ENCODE measurements around the gene NCOA1. TPM values are rescaled to one million over a fixed set of nuclear protein-coding genes. Genes with fewer than 3 reads are reported as not detected.

The NCOA1 gene
- total RNA-seq, 2 experiments from 2014 or later = 35.5 to 40.6 TPM

DNA sequence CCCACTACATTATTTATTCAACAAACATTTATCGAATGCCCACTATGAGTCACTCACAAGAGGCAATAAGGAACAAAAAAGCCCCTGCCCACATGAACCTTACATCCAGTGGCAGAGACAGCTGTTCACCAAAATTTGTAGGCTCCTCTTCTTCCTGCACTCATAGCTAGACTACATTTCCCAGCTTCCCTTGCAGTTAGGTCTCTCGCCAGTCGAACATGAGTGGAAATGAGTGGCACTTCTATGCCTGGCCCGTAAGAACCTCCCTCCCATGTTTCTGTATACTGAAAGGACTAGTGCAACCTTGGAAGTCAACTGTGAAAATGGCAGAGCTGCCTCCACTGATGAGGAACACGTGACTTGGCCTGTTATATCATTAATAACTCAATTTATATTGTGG is 19.4 kb upstream of the NCOA1 start:
- ATAC-seq (ENCODE audit: poor library complexity) (peak; percentile 84), DNase-seq (peak in 3 of 14 experiments; percentile 35 to 49 (median 37))
- Histone ChIP-seq H3K4me3 (ENCODE audit: low read length) (no peak overlapping the region), H3K4me1 (ENCODE audit: insufficient read depth, low read length) (no peaks in the 10 kb centered on the region), H3K27ac (ENCODE audit: low read depth in 1 of 2, low read length in 2 of 2) (no peak overlapping the region), H3K27me3 (ENCODE audit: control insufficient read depth in 1 of 2, insufficient read depth in 2 of 2, low read length in 2 of 2) (no peaks in the 10 kb centered on the region), H3K36me3 (ENCODE audit: insufficient read depth, low read length) (no peaks in the 10 kb centered on the region), H3K9me3 (ENCODE audit: control insufficient read depth in 1 of 2, insufficient read depth in 1 of 2, low read length in 2 of 2) (no peaks in the 10 kb centered on the region)
- intact Hi-C loops (cut with DNase I, micrococcal nuclease) = no loop called here
- no peak overlapping the region for H3K4me3 Mint-ChIP-seq
- TF ChIP-seq, protein P1, sequence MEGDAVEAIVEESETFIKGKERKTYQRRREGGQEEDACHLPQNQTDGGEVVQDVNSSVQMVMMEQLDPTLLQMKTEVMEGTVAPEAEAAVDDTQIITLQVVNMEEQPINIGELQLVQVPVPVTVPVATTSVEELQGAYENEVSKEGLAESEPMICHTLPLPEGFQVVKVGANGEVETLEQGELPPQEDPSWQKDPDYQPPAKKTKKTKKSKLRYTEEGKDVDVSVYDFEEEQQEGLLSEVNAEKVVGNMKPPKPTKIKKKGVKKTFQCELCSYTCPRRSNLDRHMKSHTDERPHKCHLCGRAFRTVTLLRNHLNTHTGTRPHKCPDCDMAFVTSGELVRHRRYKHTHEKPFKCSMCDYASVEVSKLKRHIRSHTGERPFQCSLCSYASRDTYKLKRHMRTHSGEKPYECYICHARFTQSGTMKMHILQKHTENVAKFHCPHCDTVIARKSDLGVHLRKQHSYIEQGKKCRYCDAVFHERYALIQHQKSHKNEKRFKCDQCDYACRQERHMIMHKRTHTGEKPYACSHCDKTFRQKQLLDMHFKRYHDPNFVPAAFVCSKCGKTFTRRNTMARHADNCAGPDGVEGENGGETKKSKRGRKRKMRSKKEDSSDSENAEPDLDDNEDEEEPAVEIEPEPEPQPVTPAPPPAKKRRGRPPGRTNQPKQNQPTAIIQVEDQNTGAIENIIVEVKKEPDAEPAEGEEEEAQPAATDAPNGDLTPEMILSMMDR (IDR thresholded peaks at IDR 0.05) = no peak
- no peaks in the 10 kb centered on the region for H3K27me3 Mint-ChIP-seq
- peaks cover 3% of the 10 kb centered on the region for H3K9me3 Mint-ChIP-seq
- ChIA-PET CTCF (interaction anchor here (0.7 to 1.2 kb wide), 2 partner anchors 24 to 33 kb away, joined by 3 read pairs; no protein-coding TSS in a partner anchor), POLR2A (no interaction called here)
- no peaks in the 10 kb centered on the region for H3K4me1 Mint-ChIP-seq (ENCODE audit: low read depth)
- H3K27ac Mint-ChIP-seq = no peak overlapping the region
- no peaks in the 10 kb centered on the region for H3K36me3 Mint-ChIP-seq (ENCODE audit: low read depth)

DNA sequence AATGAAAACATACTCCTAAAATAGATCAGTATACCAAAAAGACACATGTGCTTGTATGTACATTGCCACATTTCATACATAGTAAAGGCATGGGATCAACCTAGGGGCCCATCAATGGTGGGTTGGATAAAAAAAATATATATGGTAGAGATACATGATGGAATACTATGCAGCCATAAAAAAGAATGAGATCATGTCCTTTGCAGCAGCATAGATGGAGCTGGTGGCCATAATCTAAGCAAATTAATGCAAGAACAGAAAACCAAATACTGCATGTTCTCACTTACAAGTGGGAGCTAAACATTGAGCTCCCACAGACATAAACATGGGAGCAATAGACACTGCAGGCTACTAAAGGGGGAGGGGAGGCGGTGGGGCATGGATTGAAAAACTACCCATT is 18.6 kb upstream of the NCOA1 start:
- H3K36me3 Mint-ChIP-seq (ENCODE audit: low read depth) = no peaks in the 10 kb centered on the region
- Histone ChIP-seq H3K36me3 (ENCODE audit: insufficient read depth, low read length) (no peaks in the 10 kb centered on the region), H3K4me1 (ENCODE audit: insufficient read depth, low read length) (no peaks in the 10 kb centered on the region), H3K9me3 (ENCODE audit: control insufficient read depth in 1 of 2, insufficient read depth in 1 of 2, low read length in 2 of 2) (no peaks in the 10 kb centered on the region), H3K27me3 (ENCODE audit: control insufficient read depth in 1 of 2, insufficient read depth in 2 of 2, low read length in 2 of 2) (no peaks in the 10 kb centered on the region), H3K27ac (ENCODE audit: low read depth in 1 of 2, low read length in 2 of 2) (no peak overlapping the region), H3K4me3 (ENCODE audit: low read length) (no peak overlapping the region)
- H3K27ac Mint-ChIP-seq = no peak overlapping the region
- TF ChIP-seq, protein P1 (IDR thresholded peaks at IDR 0.05) = no peak
- intact Hi-C loops (cut with DNase I, micrococcal nuclease) = no loop called here
- ATAC-seq (ENCODE audit: poor library complexity) (no peak), DNase-seq (no peak)
- no peaks in the 10 kb centered on the region for H3K4me1 Mint-ChIP-seq (ENCODE audit: low read depth)
- ChIA-PET POLR2A (interaction anchor here (0.6 kb wide), 1 partner anchor 578 kb away, joined by 3 read pairs; no protein-coding TSS in a partner anchor), CTCF (interaction anchor here (0.7 to 1.2 kb wide), 2 partner anchors 25 to 34 kb away, joined by 3 read pairs; no protein-coding TSS in a partner anchor)
- no peaks in the 10 kb centered on the region for H3K27me3 Mint-ChIP-seq
- peaks cover 3% of the 10 kb centered on the region for H3K9me3 Mint-ChIP-seq
- no peak overlapping the region for H3K4me3 Mint-ChIP-seq

DNA sequence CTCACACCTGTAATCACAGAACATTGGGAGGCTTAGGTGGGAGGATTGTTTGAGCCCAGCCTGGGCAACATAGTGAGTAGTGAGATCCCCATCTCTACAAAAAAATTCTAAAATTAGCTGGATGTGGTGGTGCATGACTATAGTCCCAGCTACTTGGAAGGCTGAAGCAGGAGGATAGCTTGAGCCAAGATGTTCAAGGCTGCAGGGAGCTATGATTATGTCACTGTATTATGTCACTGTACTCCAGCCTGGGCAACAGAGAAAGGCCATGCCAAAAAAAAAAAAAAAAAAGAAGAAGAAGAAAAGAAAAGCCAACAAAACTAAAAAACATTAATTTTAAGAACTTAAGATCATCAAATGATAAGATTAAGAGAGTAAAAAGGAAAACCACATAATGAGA is 17.4 kb upstream of the NCOA1 start:
- no peak overlapping the region for H3K4me3 Mint-ChIP-seq
- TF ChIP-seq, protein P1 (IDR thresholded peaks at IDR 0.05) = no peak
- ChIA-PET CTCF (no interaction called here), POLR2A (no interaction called here)
- ATAC-seq (ENCODE audit: poor library complexity) = no peak
- H3K4me1 Mint-ChIP-seq (ENCODE audit: low read depth) = no peaks in the 10 kb centered on the region
- DNase-seq = no peak
- H3K36me3 Mint-ChIP-seq (ENCODE audit: low read depth) = no peaks in the 10 kb centered on the region
- peaks cover 3% of the 10 kb centered on the region for H3K9me3 Mint-ChIP-seq
- H3K27me3 ChIP-seq (ENCODE audit: control insufficient read depth in 1 of 2, insufficient read depth in 2 of 2, low read length in 2 of 2) = no peaks in the 10 kb centered on the region
- no peaks in the 10 kb centered on the region for H3K27me3 Mint-ChIP-seq
- no peaks in the 10 kb centered on the region for H3K9me3 ChIP-seq (ENCODE audit: control insufficient read depth in 1 of 2, insufficient read depth in 1 of 2, low read length in 2 of 2)
- H3K4me3 ChIP-seq (ENCODE audit: low read length) = no peak overlapping the region
- H3K36me3 ChIP-seq (ENCODE audit: insufficient read depth, low read length) = no peaks in the 10 kb centered on the region
- intact Hi-C loops (cut with DNase I, micrococcal nuclease) = no loop called here
- no peak overlapping the region for H3K27ac Mint-ChIP-seq
- no peak overlapping the region for H3K27ac ChIP-seq (ENCODE audit: low read depth in 1 of 2, low read length in 2 of 2)
- no peaks in the 10 kb centered on the region for H3K4me1 ChIP-seq (ENCODE audit: insufficient read depth, low read length)

Measured in CD4-positive, alpha-beta T cell (primary cell).